ENCODE results near the gene PMEPA1.

DNA sequence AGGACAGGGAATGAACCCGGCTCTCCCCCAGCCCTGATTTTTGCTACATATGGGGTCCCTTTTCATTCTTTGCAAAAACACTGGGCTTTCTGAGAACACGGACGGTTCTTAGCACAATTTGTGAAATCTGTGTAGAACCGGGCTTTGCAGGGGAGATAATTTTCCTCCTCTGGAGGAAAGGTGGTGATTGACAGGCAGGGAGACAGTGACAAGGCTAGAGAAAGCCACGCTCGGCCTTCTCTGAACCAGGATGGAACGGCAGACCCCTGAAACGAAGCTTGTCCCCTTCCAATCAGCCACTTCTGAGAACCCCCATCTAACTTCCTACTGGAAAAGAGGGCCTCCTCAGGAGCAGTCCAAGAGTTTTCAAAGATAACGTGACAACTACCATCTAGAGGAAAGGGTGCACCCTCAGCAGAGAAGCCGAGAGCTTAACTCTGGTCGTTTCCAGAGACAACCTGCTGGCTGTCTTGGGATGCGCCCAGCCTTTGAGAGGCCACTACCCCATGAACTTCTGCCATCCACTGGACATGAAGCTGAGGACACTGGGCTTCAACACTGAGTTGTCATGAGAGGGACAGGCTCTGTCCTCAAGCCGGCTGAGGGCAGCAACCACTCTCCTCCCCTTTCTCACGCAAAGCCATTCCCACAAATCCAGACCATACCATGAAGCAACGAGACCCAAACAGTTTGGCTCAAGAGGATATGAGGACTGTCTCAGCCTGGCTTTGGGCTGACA, 60.8 kb downstream of the PMEPA1 start:
- TF ChIP-seq, protein P1, sequence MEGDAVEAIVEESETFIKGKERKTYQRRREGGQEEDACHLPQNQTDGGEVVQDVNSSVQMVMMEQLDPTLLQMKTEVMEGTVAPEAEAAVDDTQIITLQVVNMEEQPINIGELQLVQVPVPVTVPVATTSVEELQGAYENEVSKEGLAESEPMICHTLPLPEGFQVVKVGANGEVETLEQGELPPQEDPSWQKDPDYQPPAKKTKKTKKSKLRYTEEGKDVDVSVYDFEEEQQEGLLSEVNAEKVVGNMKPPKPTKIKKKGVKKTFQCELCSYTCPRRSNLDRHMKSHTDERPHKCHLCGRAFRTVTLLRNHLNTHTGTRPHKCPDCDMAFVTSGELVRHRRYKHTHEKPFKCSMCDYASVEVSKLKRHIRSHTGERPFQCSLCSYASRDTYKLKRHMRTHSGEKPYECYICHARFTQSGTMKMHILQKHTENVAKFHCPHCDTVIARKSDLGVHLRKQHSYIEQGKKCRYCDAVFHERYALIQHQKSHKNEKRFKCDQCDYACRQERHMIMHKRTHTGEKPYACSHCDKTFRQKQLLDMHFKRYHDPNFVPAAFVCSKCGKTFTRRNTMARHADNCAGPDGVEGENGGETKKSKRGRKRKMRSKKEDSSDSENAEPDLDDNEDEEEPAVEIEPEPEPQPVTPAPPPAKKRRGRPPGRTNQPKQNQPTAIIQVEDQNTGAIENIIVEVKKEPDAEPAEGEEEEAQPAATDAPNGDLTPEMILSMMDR (conservative IDR thresholded peaks at IDR 0.05 in 1 of 2, IDR thresholded peaks at IDR 0.05 in 1 of 2; ENCODE audit: extremely low read depth in 1 of 2, insufficient read depth in 1 of 2, low read depth in 1 of 2, low read length in 2 of 2): no peak
- TF ChIP-seq EZH2 (IDR thresholded peaks at IDR 0.05; ENCODE audit: borderline replicate concordance, low read length): no peak
